Stimulated activated CD8-positive, alpha-beta memory T cell treated with anti-CD3 and anti-CD28 coated beads, Interleukin-4, amount 100 ng/mL, for 4 hours (primary cell): ENCODE measurements around the gene CARNS1.

Experiments used
- DNase-seq, 2 donors: peaks; one replicate each; pipeline ENCODE4 v3.0.0-alpha.2; 2020; ENCODE audit warnings: low read depth in 2 of 2, low spot score in 1 of 2

Gene CARNS1

GRCh38 chr11:67415501-67416304 lies at the start of gene CARNS1:
Gene CARNS1, plus strand, starts transcription at chr11:67415678. Its CDS starts 522 bp downstream, at chr11:67416200.
- no peak for DNase-seq

GRCh38 chr11:67365736-67366444 lies 49.6 kb upstream of the CARNS1 start:
- no peak for DNase-seq

- DNase-seq = no peak
These were observed 48.9 kb upstream of the CARNS1 start for GRCh38 chr11:67366546-67366945.

GRCh38 chr11:67366961-67367760 lies 48.3 kb upstream of the CARNS1 start:
- DNase-seq = no peak

GRCh38 chr11:67367761-67368227 lies 47.7 kb upstream of the CARNS1 start:
- DNase-seq = no peak

GRCh38 chr11:67368621-67369020 lies 46.9 kb upstream of the CARNS1 start:
- no peak for DNase-seq

- DNase-seq = no peak
These were observed 46.2 kb upstream of the CARNS1 start for GRCh38 chr11:67369275-67369674.

- no peak for DNase-seq
These were observed 45.6 kb upstream of the CARNS1 start for GRCh38 chr11:67369801-67370284.

GRCh38 chr11:67370351-67371076 lies 45.0 kb upstream of the CARNS1 start:
- DNase-seq = no peak

- no peak for DNase-seq
These were observed 44.1 kb upstream of the CARNS1 start for GRCh38 chr11:67371189-67371910.

GRCh38 chr11:67371911-67372320 lies 43.6 kb upstream of the CARNS1 start:
- DNase-seq = no peak

GRCh38 chr11:67372321-67372992 lies 43.0 kb upstream of the CARNS1 start:
- DNase-seq = no peak

GRCh38 chr11:67372993-67373647 lies 42.4 kb upstream of the CARNS1 start, which contains the start of gene CLCF1:
Gene CLCF1, minus strand, starts transcription at chr11:67373598. Its CDS starts 59 bp downstream, at chr11:67373539.
- DNase-seq = no peak

- peak; percentile 40 to 75 for DNase-seq
These were observed 41.6 kb upstream of the CARNS1 start for GRCh38 chr11:67373648-67374570.

- no peak for DNase-seq
These were observed 40.8 kb upstream of the CARNS1 start for GRCh38 chr11:67374571-67375281.

- DNase-seq = no peak
These were observed 40.0 kb upstream of the CARNS1 start for GRCh38 chr11:67375320-67376055.
